GM10266 (cell line): ENCODE results near the gene TIMM8A.
"Not testable (repeated sequence)": the region's sequence is repeated elsewhere in the genome, so short reads cannot be mapped to it uniquely, and the experiment has no call there.

Experiments
- DNase-seq: peaks from one replicate; pipeline ENCODE4 v3.0.0; 2012; ENCODE audit errors: extremely low spot score
- CTCF ChIP-seq: IDR thresholded peaks from 2 replicates; pipeline ENCODE4 v1.5.1; 2012; ENCODE audit warnings: mild to moderate bottlenecking, low read depth; ENCODE audit not compliant: control insufficient read depth, insufficient read depth; ENCODE audit errors: missing control alignments

Gene TIMM8A

GRCh38 chrX:101360390-101360789 lies 11.8 kb upstream of the TIMM8A start:
- TF ChIP-seq CTCF, result no peak

DNA sequence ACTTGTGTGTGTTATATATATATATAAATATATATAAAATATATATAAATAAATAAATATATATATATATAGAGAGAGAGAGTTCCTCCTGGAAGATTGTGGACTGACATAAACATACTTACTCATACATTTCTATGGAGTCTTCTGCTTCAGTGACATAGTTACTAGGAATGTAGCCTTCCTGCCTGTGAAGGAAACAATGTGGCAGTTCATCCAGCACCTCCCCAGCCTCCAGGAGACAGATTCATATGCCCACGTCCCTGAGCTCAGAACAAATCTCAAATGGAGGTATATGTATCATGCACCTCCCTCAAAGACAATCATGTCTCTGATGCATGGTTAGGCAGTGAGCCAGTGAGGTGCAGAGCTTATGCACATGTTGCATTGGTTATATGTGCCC lies 11.4 kb upstream of the TIMM8A start:
- DNase-seq, result no peak
- TF ChIP-seq CTCF, result no peak

More at GRCh38 chrX:101360390-101360789, 11.8 kb upstream of the TIMM8A start:
- DNase-seq, result no peak

DNA sequence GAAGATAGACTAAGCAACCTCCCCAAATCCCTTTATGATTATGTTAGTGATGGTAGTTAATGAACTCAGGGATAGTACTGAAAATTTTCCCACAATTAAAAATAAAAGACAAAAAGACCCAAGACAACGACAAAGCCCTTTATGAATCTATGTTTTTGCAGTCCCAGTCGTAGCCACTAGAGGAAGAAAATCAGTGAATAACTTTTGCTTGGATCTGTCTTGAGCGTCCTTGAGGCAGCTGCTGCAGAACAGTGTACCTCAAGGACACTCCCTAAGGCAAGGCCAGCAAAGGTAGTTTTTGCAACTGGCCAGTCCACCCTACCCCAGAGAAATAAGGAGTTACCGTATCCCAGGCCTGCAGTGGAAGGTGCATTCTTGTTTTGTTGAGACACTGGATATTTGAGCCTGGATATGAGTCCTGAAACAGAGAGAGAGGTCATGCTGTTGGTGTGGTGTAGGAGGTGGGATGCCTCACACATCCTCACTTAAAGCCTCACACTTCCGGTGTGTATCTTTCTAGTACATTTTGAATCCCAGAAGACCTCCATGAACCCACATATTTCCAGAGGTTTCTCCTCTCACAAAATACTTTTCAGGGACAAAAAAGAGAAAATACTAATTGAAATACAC lies 8.7 kb upstream of the TIMM8A start:
- no peak for TF ChIP-seq CTCF
- no peak for DNase-seq

- no peak for TF ChIP-seq CTCF
- no peak for DNase-seq
Observed at GRCh38 chrX:101349193-101349562, 636 bp upstream of the TIMM8A start.

DNA sequence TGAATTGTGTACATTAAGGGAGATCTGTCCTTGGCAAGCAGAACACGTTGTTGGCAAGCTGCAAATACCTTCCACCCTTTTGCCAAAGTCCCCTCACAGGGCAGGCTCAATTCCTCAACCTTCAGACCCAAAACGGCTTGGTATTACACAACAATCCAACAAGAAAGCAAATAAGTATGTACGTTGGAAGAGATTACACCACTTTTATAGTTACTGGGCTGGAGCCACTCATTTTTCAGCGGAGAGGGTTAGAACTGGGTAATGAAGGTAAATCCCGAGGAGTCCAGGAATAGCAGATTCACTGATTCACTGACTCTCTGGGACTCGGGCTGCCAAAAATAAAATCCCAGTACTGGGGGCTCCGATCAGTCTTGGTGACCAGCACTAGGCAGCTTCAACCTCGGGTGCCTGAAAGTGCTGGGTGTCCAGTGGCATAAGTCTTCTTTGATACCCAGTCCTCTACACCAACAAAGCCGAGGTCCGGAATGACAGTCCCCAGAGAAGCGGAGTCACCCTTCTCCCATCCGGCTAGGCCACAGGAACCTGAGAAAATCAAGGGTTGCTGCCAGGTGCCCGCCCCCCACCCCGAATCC lies 587 bp downstream of the TIMM8A start:
- no peak for TF ChIP-seq CTCF
- peak; percentile 5 for DNase-seq

- no peak for DNase-seq
- no peak for TF ChIP-seq CTCF
Observed at GRCh38 chrX:101337776-101338271, 10.7 kb downstream of the TIMM8A start.

GRCh38 chrX:101334310-101334709 lies 14.2 kb downstream of the TIMM8A start:
- not testable (repeated sequence) for DNase-seq

DNA sequence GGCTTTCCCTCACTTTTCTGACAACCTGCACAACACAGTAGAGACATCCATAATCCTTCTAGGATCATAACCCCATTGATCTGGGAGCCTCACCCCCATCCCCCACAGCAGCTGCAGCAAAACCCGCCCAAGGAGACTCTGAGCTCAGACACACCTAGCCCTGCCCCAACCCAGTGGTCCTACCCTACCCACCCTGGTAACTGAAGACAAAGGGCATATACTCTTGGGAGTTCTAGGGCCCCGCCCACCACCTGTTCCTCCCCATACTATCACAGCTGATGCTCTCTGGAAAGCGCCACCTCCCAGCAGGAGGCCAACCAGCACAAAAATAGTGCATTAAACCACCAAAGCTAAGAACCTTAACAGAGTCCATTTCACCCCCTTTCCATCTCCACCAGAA lies 21.9 kb downstream of the TIMM8A start:
- DNase-seq, result not testable (repeated sequence)
